Activated CD4-positive, alpha-beta memory T cell treated with anti-CD3 and anti-CD28 coated beads for 36 hours (primary cell): ENCODE measurements around the gene SPATS2L. TPM values are rescaled to one million over a fixed set of nuclear protein-coding genes. Genes with fewer than 3 reads are reported as not detected.

Experiments
- CTCF ChIA-PET: fragments of 350-600 bp; sonication (Branson Sonifier 250); formaldehyde crosslinking; loops from one replicate; lab custom pipeline; 2021; ENCODE audit warnings: antibody characterized with exemption, inconsistent platforms; lab: Charles Lee
- POLR2A ChIA-PET: fragments of 350-600 bp; sonication (Branson Sonifier 250); formaldehyde crosslinking; loops from one replicate; lab custom pipeline; 2021; ENCODE audit warnings: antibody characterized with exemption; lab: Charles Lee
- DNase-seq: peaks from one replicate; pipeline ENCODE4 v3.0.0-alpha.2; 2020
- H3K27ac Mint-ChIP-seq: one replicate; pipeline ENCODE4 v1.8.0; 2021; ENCODE audit warnings: mixed read lengths
- H3K27me3 Mint-ChIP-seq: one replicate; pipeline ENCODE4 v1.8.0; 2021; ENCODE audit warnings: mixed read lengths
- H3K36me3 Mint-ChIP-seq: one replicate; pipeline ENCODE4 v1.8.0; 2021; ENCODE audit warnings: mixed read lengths
- H3K4me1 Mint-ChIP-seq: one replicate; pipeline ENCODE4 v1.8.0; 2021; ENCODE audit warnings: low read depth, mixed read lengths
- H3K4me3 Mint-ChIP-seq: one replicate; pipeline ENCODE4 v1.8.0; 2021; ENCODE audit warnings: mild to moderate bottlenecking, mixed read lengths
- H3K9me3 Mint-ChIP-seq: one replicate; pipeline ENCODE4 v1.8.0; 2021; ENCODE audit warnings: mixed read lengths
- intact Hi-C: fragments of 100-400 bp; cut with micrococcal nuclease; formaldehyde crosslinking; loops from one replicate; pipeline ENCODE4 v1.15.1; 2023
- total RNA-seq, 2 experiments: library from RNA; stranded (reverse); gene quantifications; one replicate each; pipeline ENCODE4 v1.2.3, GENCODE V29; 2021

The SPATS2L gene
- total RNA-seq, 2 experiments from 2014 or later, result 25.4 to 28.8 TPM

DNA sequence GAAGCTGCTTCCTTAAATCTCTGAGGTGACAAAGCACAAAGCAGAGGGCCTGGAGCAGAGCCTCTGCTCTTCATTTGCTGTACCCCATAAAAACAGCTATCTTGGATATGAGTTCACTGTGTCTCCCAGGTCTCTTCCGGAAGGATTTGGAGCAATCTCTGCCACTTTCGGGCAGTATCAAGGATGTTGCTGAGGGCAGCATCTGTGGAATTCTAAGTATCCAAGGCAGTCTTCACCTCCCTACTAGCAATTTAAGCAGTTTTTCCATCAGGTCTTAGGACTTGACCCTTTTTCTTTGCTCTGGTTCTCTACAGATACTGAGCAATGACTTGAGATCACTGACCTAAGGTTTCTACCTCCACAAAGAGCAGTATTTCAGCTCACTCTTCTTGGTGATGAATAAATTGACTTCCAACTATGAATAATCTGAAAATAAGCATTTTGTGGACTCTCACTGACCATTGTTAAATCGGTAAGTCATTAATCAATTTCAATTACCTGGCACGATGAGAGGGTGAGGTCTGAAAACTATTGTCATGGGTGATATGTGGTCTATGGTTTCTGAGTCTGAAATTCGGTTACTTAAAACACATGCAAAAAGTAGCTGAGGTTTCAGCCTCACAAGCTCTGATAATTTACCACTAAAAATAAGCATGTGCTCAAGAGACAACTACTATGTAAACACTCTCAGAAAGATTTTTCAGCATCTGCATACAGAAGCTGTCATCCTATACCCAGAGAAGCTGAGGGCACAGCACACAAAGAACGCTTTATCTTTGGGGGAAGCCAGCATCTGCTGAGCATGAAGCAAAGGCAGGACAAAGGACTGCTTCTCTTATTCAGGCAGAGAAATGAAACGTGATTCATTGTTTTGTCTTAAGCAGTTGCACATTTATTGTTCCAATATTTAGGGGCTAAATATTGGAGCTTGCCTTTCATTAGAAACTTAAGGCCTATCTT, 32.1 kb upstream of the SPATS2L start:
- POLR2A ChIA-PET, result no interaction called here
- H3K27me3 Mint-ChIP-seq, result peaks cover 8% of the 10 kb centered on the region
- no peaks in the 10 kb centered on the region for H3K36me3 Mint-ChIP-seq
- H3K4me3 Mint-ChIP-seq, result no peak overlapping the region
- CTCF ChIA-PET, result interaction anchor here (0.7 kb wide), 1 partner anchor 268 kb away, joined by 3 read pairs; no protein-coding TSS in a partner anchor
- intact Hi-C loops, result no loop called here
- H3K4me1 Mint-ChIP-seq, result no peaks in the 10 kb centered on the region
- no peak overlapping the region for H3K27ac Mint-ChIP-seq
- no peak for DNase-seq
- H3K9me3 Mint-ChIP-seq, result no peaks in the 10 kb centered on the region

DNA sequence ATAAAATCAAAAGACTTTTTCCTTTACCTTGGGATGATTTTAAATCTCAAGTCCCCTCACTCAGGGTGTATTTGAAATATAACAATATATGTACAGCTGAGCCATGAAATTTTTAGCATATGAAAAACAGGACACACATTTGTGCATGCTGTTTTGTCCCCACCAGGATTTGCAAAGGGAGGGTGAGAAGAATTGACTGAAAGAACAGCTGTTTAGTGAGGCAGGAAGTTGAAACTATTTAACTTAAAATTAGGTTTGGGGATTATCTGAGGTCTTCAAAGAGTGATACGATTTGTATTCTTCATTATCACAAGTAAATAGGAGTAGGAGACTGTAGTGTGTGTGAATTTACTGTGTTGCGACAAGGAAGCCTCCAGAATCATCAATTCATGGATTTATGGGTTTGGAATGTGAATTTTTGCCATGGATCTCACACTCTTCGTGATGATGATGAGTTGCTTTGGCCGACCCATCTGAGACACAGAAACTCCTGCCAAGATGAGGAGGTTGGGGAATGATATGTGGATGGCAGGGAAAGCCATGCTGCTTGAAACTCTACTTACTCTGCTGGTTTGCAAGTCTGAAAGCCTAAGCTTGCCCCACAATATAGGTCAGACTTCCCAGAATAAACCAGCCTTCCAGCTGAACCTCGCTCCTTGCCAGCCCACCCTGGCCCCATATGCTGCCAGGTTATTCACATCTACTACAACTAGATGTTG, 31.0 kb upstream of the SPATS2L start:
- Mint-ChIP-seq H3K36me3 (no peaks in the 10 kb centered on the region), H3K9me3 (no peaks in the 10 kb centered on the region), H3K4me1 (no peaks in the 10 kb centered on the region), H3K27me3 (peaks cover 9% of the 10 kb centered on the region), H3K27ac (no peak overlapping the region), H3K4me3 (no peak overlapping the region)
- POLR2A ChIA-PET, result no interaction called here
- CTCF ChIA-PET, result interaction anchor here (0.7 kb wide), 1 partner anchor 1326 kb away, joined by 3 read pairs; no protein-coding TSS in a partner anchor
- no peak for DNase-seq
- intact Hi-C loops, result no loop called here

DNA sequence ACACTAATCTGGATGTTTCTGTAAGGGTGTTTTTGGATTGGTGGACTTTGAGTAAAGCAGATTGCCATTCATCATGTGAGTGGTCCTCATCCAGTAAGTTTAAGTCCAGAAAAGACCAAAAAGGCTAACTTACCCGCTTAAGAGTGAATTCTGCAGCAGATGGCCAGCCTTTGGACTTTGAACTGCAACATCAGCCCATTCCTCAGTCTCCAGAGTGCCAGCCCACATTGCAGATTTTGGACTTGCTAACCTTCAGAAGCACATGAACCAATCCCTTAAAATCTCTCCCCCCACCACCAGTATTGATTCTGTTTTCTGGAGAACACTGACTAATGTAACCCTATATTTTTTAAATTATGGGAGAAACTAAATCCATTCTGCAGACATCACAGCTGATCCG, 30.0 kb upstream of the SPATS2L start:
- ChIA-PET POLR2A (no interaction called here), CTCF (no interaction called here)
- Mint-ChIP-seq H3K36me3 (no peaks in the 10 kb centered on the region), H3K27me3 (peaks cover 9% of the 10 kb centered on the region), H3K4me3 (no peak overlapping the region), H3K4me1 (no peaks in the 10 kb centered on the region), H3K27ac (no peak overlapping the region), H3K9me3 (no peaks in the 10 kb centered on the region)
- no peak for DNase-seq
- intact Hi-C loops, result no loop called here

DNA sequence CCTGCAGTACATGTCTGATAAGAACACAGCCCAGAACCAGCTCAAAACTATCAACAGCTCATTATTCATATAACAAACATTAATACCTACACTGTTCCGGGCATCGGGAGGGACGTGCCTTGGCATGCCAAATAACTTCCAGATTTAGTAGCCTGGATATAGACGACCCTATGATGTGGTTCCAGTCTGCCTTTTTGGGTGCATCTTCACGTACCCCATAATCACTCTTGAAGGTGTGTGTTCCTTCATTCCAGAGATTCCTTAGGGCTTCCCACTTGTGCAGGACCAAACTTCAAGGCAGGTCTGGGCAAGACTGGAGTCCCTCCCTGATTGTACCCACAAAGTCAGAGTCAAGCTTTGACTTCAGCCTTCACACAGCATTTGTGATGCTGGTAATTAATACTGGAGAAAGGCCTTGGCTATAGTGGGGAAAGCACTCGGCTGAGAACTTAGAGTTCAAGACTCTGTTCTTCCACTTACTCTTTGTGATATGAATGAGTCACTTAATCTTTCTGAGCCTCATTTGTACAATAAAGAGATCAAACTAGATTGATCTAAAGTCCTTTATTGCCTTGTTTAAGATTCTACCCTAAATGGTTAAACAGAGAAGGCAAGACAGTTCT, 27.7 kb upstream of the SPATS2L start:
- Mint-ChIP-seq H3K36me3 (no peaks in the 10 kb centered on the region), H3K4me3 (no peak overlapping the region), H3K9me3 (no peaks in the 10 kb centered on the region), H3K27me3 (peaks cover 14% of the 10 kb centered on the region), H3K27ac (no peak overlapping the region), H3K4me1 (no peaks in the 10 kb centered on the region)
- no peak for DNase-seq
- ChIA-PET CTCF (interaction anchor here (0.6 kb wide), 1 partner anchor 206 kb away, joined by 3 read pairs; no protein-coding TSS in a partner anchor), POLR2A (no interaction called here)
- intact Hi-C loops, result no loop called here

DNA sequence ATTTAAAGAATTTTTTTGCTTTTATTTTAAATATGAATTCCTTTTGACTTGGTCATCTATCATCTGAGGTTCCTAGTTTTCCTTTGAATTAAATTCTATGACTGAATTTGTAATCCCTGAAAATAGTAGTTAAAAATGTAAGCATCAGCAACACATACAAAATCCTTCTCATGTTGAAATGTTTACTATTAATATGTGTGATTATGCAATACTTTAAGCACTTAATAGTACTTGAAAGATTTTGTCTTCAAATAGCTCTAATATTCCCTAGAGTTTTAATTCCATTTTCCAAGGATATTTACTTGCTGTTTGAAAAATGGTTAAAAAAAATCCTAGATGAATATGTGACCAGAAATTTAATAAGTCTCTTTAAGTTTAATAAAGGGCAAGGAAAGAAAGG, 26.6 kb upstream of the SPATS2L start:
- Mint-ChIP-seq H3K27ac (no peak overlapping the region), H3K9me3 (no peaks in the 10 kb centered on the region), H3K27me3 (peaks cover 15% of the 10 kb centered on the region), H3K4me1 (no peaks in the 10 kb centered on the region), H3K36me3 (no peaks in the 10 kb centered on the region), H3K4me3 (no peak overlapping the region)
- intact Hi-C loops, result no loop called here
- ChIA-PET CTCF (no interaction called here), POLR2A (no interaction called here)
- DNase-seq, result no peak

DNA sequence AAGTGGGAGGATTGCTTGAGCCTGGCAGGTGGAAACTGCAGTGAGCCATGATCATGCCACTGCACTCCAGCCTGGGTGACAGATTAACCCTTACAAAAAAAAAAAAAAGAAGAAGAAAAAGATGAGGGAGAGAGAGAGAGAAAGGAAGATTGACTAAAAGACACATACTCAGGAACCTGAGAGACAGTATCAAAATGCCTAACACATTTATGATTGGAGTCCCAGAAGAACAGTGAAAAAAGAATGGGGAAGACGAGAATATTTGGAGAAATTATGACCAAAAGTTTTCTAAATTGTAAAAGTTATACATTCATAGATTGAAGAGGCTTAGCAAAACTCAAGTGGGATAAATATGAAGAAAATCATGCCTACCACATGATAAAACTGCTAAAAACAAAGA, 19.9 kb upstream of the SPATS2L start:
- DNase-seq, result no peak
- ChIA-PET POLR2A (no interaction called here), CTCF (no interaction called here)
- Mint-ChIP-seq H3K9me3 (no peaks in the 10 kb centered on the region), H3K27me3 (peaks cover 11% of the 10 kb centered on the region), H3K4me1 (no peaks in the 10 kb centered on the region), H3K27ac (no peak overlapping the region), H3K4me3 (no peak overlapping the region), H3K36me3 (no peaks in the 10 kb centered on the region)
- intact Hi-C loops, result no loop called here

DNA sequence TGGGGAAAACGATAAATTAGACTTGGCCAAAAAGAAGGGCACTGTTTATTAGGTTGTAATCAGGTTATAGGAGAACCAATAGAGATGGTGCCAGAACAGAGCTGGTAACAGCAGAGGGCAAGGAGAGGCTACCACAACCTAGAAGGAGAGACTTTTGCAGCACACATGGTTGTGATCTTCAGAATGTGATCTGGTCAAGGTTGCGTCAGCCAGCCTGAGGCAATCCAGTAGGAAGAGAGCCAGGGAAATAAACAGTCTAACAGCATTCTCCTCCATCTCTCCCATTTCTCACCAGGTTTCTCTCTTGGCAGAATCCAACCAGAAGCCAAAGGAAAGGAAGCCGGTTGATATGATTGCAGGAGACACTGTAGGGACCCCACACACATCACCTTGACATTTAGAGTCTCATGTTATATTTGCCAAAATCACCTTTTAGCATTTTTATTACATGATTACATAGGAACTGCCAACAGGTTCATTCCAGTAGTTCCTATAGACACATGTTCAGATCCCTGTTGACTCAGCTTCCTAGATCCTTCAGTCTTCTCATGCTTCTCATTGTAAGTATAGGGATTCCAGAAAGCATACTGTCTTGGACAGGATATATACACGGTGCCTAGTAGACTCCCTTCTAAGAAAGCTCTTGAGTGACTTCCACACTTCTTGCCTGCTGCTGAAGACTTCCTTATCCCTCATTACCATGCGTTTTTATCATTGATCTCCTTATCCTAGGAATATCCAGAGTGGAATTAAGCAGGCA, 17.6 kb upstream of the SPATS2L start:
- no peak for DNase-seq
- H3K27ac Mint-ChIP-seq, result no peak overlapping the region
- no peak overlapping the region for H3K4me3 Mint-ChIP-seq
- no peaks in the 10 kb centered on the region for H3K36me3 Mint-ChIP-seq
- H3K4me1 Mint-ChIP-seq, result no peaks in the 10 kb centered on the region
- H3K27me3 Mint-ChIP-seq, result peaks cover 6% of the 10 kb centered on the region
- ChIA-PET CTCF (no interaction called here), POLR2A (no interaction called here)
- no peaks in the 10 kb centered on the region for H3K9me3 Mint-ChIP-seq
- intact Hi-C loops, result no loop called here

DNA sequence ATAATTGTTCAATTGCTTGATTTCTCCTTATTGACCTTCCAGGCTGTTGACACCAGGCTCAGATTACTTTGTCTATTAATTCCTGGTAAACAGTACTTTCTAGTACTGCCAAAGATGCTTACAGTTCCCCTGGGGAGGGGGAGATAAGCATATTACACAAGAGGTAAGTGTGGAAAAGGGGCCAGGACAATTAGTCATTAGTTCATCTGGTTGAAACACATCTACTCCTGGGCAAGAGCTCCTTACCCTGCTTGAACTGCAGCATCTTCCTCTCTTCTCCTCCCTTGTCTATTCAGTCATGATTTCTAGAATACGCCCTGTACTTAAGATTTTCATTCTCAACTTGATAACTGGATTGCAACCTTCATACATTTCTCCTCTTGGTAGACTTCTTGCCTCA, 10.4 kb upstream of the SPATS2L start:
- no peaks in the 10 kb centered on the region for H3K27me3 Mint-ChIP-seq
- peaks cover 3% of the 10 kb centered on the region for H3K4me1 Mint-ChIP-seq
- H3K9me3 Mint-ChIP-seq, result no peaks in the 10 kb centered on the region
- H3K27ac Mint-ChIP-seq, result no peak overlapping the region
- no peak overlapping the region for H3K4me3 Mint-ChIP-seq
- intact Hi-C loops, result no loop called here
- ChIA-PET CTCF (no interaction called here), POLR2A (no interaction called here)
- H3K36me3 Mint-ChIP-seq, result no peaks in the 10 kb centered on the region
- DNase-seq, result no peak

DNA sequence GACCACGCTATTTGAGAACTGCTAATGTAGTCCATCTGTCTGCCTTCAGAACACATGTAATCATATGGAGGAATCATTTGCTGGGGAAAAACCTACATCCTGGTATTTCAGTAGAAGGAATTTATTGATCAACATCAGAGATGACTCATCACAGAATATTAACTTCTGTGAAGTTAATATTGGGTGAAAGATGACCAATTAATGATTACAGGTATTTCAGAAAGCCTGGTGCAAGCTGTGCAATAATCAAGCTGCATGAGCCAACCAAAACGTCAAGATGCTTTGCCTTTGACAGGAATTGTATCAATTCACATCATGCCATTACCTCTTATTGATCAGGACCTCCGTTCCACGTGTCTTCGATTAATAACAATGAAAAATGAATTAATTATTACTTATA, 9.4 kb upstream of the SPATS2L start:
- intact Hi-C loops, result no loop called here
- Mint-ChIP-seq H3K27ac (no peak overlapping the region), H3K4me3 (no peak overlapping the region), H3K27me3 (no peaks in the 10 kb centered on the region), H3K36me3 (no peaks in the 10 kb centered on the region), H3K9me3 (no peaks in the 10 kb centered on the region), H3K4me1 (peaks cover 3% of the 10 kb centered on the region)
- DNase-seq, result no peak
- POLR2A ChIA-PET, result no interaction called here
- CTCF ChIA-PET, result no interaction called here

DNA sequence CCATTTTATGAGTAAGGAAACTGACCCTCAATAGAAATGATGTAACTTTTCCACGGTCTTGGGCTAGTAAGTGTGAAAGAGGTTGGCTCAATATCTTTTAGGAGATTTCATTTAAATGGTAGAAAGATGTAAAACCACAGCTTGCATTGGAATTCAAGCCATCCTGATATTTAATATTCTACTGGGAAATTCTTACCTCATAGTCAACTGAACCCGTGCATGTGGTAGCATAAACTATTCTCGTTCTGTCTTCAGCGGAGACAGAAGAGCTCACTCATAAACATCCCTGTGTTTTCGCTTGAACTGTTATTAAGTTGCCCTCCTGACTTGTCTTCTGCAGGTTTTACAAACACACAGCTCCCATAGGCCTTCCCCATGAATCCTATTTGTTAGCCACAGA, 8.5 kb upstream of the SPATS2L start:
- intact Hi-C loops, result no loop called here
- ChIA-PET POLR2A (no interaction called here), CTCF (no interaction called here)

DNA sequence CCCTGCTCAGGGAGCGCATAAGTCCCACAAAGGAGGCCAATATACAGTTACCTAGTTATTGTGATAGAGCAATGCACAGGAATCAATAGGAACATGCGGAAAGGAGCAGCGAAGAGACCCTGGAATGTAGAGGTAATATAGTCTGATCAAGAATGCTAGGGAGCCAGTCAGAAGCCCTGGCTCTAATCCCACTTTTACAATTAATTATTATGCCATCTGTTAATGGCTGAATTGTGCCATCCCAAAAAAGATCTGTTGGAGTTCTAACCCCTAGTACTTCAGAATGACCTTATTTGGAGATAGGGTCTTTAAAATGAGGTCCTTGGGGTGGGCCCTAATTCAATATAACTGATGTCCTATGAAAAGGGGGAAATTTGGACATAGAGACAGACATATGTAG, 7.7 kb upstream of the SPATS2L start:
- H3K36me3 Mint-ChIP-seq, result no peaks in the 10 kb centered on the region
- peaks cover 3% of the 10 kb centered on the region for H3K4me1 Mint-ChIP-seq
- no peaks in the 10 kb centered on the region for H3K9me3 Mint-ChIP-seq
- intact Hi-C loops, result no loop called here
- POLR2A ChIA-PET, result no interaction called here
- no peak for DNase-seq
- no peaks in the 10 kb centered on the region for H3K27me3 Mint-ChIP-seq
- H3K27ac Mint-ChIP-seq, result no peak overlapping the region
- CTCF ChIA-PET, result no interaction called here
- H3K4me3 Mint-ChIP-seq, result no peak overlapping the region

More for the DNA sequence above, 8.5 kb upstream of the SPATS2L start:
- no peaks in the 10 kb centered on the region for H3K27me3 Mint-ChIP-seq
- no peaks in the 10 kb centered on the region for H3K9me3 Mint-ChIP-seq
- DNase-seq, result no peak
- no peak overlapping the region for H3K27ac Mint-ChIP-seq
- peaks cover 3% of the 10 kb centered on the region for H3K4me1 Mint-ChIP-seq
- H3K4me3 Mint-ChIP-seq, result no peak overlapping the region
- no peaks in the 10 kb centered on the region for H3K36me3 Mint-ChIP-seq

DNA sequence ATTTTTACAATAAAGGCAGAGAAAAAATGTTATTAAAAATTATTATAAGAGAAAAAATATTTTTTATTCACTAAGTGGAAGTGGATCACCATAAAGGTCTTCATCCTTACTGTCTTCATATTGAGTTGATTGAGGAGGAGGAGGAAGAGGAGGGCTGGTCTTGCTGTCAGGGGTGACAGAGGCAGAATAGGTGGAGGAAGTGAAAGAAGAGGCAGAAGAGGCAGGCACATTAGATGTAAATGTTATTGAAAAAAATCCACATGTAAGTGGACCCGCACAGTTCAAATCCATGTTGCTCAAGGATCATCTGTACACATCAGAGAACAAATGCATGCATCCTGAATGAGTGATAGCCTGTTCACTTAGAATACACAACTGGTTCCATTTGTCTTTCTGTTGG, 6.4 kb upstream of the SPATS2L start:
- no peak overlapping the region for H3K27ac Mint-ChIP-seq
- H3K4me3 Mint-ChIP-seq, result no peak overlapping the region
- intact Hi-C loops, result no loop called here
- no peaks in the 10 kb centered on the region for H3K9me3 Mint-ChIP-seq
- POLR2A ChIA-PET, result no interaction called here
- no peak for DNase-seq
- H3K27me3 Mint-ChIP-seq, result no peaks in the 10 kb centered on the region
- peaks cover 3% of the 10 kb centered on the region for H3K4me1 Mint-ChIP-seq
- H3K36me3 Mint-ChIP-seq, result no peaks in the 10 kb centered on the region
- CTCF ChIA-PET, result no interaction called here
